OCI-LY3 (cell line): Measurements from ENCODE around the gene PAPOLG.

Experiments
- EZH2phosphoT487 ChIP-seq: fragments of 200-600 bp; shearing (Covaris generic); IDR thresholded peaks from 2 replicates; pipeline ENCODE4 v1.6.1; 2018; ENCODE audit warnings: antibody characterized with exemption, mixed run types, low read depth
- TF ChIP-seq, protein P1 (sequence below): fragments of 200-600, 300-600 bp; sonication (generic); IDR thresholded peaks from 2 replicates; pipeline ENCODE4 v1.5.1; 2014; ENCODE audit warnings: antibody characterized with exemption, low read length, low read depth

DNA sequence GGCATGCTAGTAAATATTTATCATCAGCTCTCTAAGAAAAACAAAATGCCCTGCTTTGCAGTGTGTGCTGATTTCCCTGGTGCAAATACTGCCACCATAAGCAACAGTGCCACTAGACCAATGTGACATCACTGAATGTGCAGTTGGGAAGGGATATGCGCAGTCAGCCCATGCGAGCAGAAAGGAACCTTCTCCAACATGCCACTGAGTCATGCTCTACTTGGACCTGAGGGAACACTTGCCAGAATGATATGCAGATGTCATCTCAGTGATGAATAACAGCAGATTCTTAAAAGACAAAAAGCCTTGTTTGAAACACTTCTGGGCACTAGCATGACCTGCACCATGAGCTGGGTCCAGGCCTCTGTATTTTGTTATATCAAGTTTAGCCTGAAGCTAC lies 70.0 kb downstream of the PAPOLG start:
- TF ChIP-seq, protein P1, sequence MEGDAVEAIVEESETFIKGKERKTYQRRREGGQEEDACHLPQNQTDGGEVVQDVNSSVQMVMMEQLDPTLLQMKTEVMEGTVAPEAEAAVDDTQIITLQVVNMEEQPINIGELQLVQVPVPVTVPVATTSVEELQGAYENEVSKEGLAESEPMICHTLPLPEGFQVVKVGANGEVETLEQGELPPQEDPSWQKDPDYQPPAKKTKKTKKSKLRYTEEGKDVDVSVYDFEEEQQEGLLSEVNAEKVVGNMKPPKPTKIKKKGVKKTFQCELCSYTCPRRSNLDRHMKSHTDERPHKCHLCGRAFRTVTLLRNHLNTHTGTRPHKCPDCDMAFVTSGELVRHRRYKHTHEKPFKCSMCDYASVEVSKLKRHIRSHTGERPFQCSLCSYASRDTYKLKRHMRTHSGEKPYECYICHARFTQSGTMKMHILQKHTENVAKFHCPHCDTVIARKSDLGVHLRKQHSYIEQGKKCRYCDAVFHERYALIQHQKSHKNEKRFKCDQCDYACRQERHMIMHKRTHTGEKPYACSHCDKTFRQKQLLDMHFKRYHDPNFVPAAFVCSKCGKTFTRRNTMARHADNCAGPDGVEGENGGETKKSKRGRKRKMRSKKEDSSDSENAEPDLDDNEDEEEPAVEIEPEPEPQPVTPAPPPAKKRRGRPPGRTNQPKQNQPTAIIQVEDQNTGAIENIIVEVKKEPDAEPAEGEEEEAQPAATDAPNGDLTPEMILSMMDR: no peak
- no peak for TF ChIP-seq EZH2phosphoT487
